ENCODE measurements around the gene ELP2. TPM values are rescaled to one million over a fixed set of nuclear protein-coding genes. Genes with fewer than 3 reads are reported as not detected.

ELP2 gene
- total and polyA plus RNA-seq, 2 experiments from 2014 or later = 54.3 to 63.8 TPM

DNA sequence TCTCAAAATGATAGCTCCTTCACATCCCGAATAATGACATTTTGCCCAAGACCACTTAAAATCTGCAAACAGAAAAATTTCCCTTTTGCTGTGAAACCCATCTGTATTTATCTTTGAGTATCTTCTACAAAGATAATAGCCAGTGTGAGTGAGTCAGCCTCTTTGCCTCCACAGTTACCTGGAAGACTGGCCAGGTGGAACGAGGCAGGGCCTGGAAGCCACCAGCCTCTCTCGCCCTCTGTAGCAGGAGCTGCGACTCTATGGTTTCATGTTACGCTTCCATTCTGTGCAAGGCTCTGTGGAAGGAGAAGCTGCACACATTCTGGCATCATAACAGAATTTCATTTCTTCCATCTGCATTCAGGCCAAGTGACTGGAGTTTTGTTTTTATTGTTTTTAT, 9.5 kb downstream of the ELP2 start:
- peaks cover 3% of the 10 kb centered on the region for H3K36me3 ChIP-seq (replicated peaks; ENCODE audit: insufficient read depth, low read depth)
- H2AFZ ChIP-seq = no peak overlapping the region
- TF ChIP-seq EZH2phosphoT487 (IDR thresholded peaks at IDR 0.05; ENCODE audit: low read depth, severe bottlenecking, unreplicated experiment) = no peak
- TF ChIP-seq EZH2 (IDR thresholded peaks at IDR 0.05; ENCODE audit: borderline replicate concordance) = no peak
- TF ChIP-seq CTCF (IDR thresholded peaks at IDR 0.05; ENCODE audit: poor library complexity) = no peak
- no peaks in the 10 kb centered on the region for H3K9me2 ChIP-seq (replicated peaks; ENCODE audit: insufficient read depth)
- DNase-seq (ENCODE audit: low spot score) = no peak
- no peaks in the 10 kb centered on the region for H3K4me1 ChIP-seq (ENCODE audit: insufficient read depth)
- no peak overlapping the region for H3K4me3 ChIP-seq
- no peaks in the 10 kb centered on the region for H3K27me3 ChIP-seq
- 85% methylated on average over 5 of the region's 5 CpGs for WGBS (ENCODE audit: low lambda C conversion rate, missing lambda C conversion rate)
- H3K27ac ChIP-seq = no peak overlapping the region
- no peak overlapping the region for H3K4me2 ChIP-seq
- peaks cover 7% of the 10 kb centered on the region for H4K20me1 ChIP-seq (ENCODE audit: insufficient read depth, poor library complexity, severe bottlenecking)
- H3K9me3 ChIP-seq (ENCODE audit: low read depth) = no peaks in the 10 kb centered on the region
- peaks cover 25% of the 10 kb centered on the region for H3K79me2 ChIP-seq

DNA sequence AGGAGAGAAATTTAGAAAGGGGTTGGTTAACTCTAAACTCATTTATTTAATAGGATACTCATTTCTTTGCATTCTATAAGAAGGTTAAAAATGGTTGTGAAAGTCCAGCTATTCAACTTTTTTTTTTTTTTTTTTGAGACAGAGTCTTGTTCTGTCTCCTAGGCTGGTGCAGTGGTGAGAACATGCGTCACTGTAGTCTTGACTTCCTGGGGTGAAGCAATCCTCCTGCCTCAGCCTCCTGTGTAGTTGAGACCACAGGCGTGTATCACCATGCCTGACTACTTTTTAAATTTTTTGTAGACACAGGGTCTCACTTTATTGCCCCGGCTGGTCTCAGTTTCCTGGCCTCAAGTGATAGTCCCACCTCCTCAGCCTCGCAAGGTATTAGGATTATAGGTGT, 11.9 kb downstream of the ELP2 start:
- Histone ChIP-seq H3K27ac (no peak overlapping the region), H3K4me3 (no peak overlapping the region), H3K79me2 (peaks cover 4% of the 10 kb centered on the region), H4K20me1 (ENCODE audit: insufficient read depth, poor library complexity, severe bottlenecking) (no peaks in the 10 kb centered on the region), H3K4me2 (no peak overlapping the region), H2AFZ (no peak overlapping the region), H3K9me2 (replicated peaks; ENCODE audit: insufficient read depth) (no peaks in the 10 kb centered on the region), H3K36me3 (replicated peaks; ENCODE audit: insufficient read depth, low read depth) (peaks cover 3% of the 10 kb centered on the region), H3K27me3 (no peaks in the 10 kb centered on the region), H3K9me3 (ENCODE audit: low read depth) (no peaks in the 10 kb centered on the region), H3K4me1 (ENCODE audit: insufficient read depth) (no peaks in the 10 kb centered on the region)
- TF ChIP-seq CTCF (IDR thresholded peaks at IDR 0.05; ENCODE audit: poor library complexity) (no peak), EZH2 (IDR thresholded peaks at IDR 0.05; ENCODE audit: borderline replicate concordance) (no peak), EZH2phosphoT487 (IDR thresholded peaks at IDR 0.05; ENCODE audit: low read depth, severe bottlenecking, unreplicated experiment) (no peak)
- no peak for DNase-seq (ENCODE audit: low spot score)
- WGBS (ENCODE audit: low lambda C conversion rate, missing lambda C conversion rate) = 96% methylated on average over 4 of the region's 4 CpGs

DNA sequence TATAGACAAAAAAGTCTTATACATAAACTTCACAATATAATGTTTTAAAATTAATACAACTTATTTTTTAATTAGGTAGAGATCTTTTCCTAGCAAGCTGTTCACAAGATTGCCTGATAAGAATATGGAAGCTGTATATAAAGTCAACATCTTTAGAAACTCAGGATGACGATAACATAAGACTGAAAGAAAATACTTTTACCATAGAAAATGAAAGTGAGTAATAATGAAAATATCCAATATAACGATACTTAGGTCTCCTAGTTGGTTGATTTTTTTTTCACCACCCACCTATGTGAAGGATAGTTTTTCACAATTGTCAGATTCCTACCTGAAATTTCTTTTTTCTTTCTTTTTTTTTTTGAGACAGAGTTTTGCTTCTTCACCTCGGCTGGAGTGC, 13.1 kb downstream of the ELP2 start:
- WGBS (ENCODE audit: low lambda C conversion rate, missing lambda C conversion rate) = 94% methylated on average over 3 of the region's 3 CpGs
- H3K79me2 ChIP-seq = peaks cover 3% of the 10 kb centered on the region
- H3K27ac ChIP-seq = no peak overlapping the region
- no peaks in the 10 kb centered on the region for H3K4me1 ChIP-seq (ENCODE audit: insufficient read depth)
- H3K27me3 ChIP-seq = no peaks in the 10 kb centered on the region
- no peaks in the 10 kb centered on the region for H3K9me3 ChIP-seq (ENCODE audit: low read depth)
- peaks cover 3% of the 10 kb centered on the region for H3K36me3 ChIP-seq (replicated peaks; ENCODE audit: insufficient read depth, low read depth)
- H3K4me2 ChIP-seq = no peak overlapping the region
- no peaks in the 10 kb centered on the region for H4K20me1 ChIP-seq (ENCODE audit: insufficient read depth, poor library complexity, severe bottlenecking)
- DNase-seq (ENCODE audit: low spot score) = no peak
- no peak overlapping the region for H3K4me3 ChIP-seq
- TF ChIP-seq EZH2 (IDR thresholded peaks at IDR 0.05; ENCODE audit: borderline replicate concordance) (no peak), EZH2phosphoT487 (IDR thresholded peaks at IDR 0.05; ENCODE audit: low read depth, severe bottlenecking, unreplicated experiment) (no peak), CTCF (IDR thresholded peaks at IDR 0.05; ENCODE audit: poor library complexity) (no peak)
- no peak overlapping the region for H2AFZ ChIP-seq
- H3K9me2 ChIP-seq (replicated peaks; ENCODE audit: insufficient read depth) = no peaks in the 10 kb centered on the region

DNA sequence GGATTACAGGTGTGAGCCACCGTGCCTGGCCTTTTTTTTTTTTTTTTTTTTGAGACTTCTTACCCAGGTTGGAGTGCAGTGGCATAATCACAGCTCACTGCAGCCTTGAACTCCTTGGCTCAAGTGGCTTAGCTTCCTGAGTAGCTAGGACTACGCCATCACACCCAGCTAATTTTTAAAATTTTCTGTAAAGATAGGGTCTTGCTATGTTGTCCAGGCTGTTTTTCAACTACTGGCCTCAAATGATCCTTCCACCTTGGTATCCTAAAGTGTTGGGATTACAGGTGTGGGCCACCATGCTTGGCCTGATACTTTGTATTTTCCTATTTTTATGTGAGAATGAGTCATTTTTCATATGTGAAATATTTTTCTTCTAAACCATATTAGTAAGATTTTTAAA, 13.7 kb downstream of the ELP2 start:
- TF ChIP-seq EZH2 (IDR thresholded peaks at IDR 0.05; ENCODE audit: borderline replicate concordance) (no peak), CTCF (IDR thresholded peaks at IDR 0.05; ENCODE audit: poor library complexity) (no peak), EZH2phosphoT487 (IDR thresholded peaks at IDR 0.05; ENCODE audit: low read depth, severe bottlenecking, unreplicated experiment) (no peak)
- H3K4me3 ChIP-seq = no peak overlapping the region
- H2AFZ ChIP-seq = no peak overlapping the region
- H3K27me3 ChIP-seq = no peaks in the 10 kb centered on the region
- H4K20me1 ChIP-seq (ENCODE audit: insufficient read depth, poor library complexity, severe bottlenecking) = no peaks in the 10 kb centered on the region
- 91% methylated on average over 2 of the region's 2 CpGs for WGBS (ENCODE audit: low lambda C conversion rate, missing lambda C conversion rate)
- DNase-seq (ENCODE audit: low spot score) = no peak
- H3K79me2 ChIP-seq = peaks cover 3% of the 10 kb centered on the region
- no peak overlapping the region for H3K27ac ChIP-seq
- H3K9me3 ChIP-seq (ENCODE audit: low read depth) = no peaks in the 10 kb centered on the region
- peaks cover 3% of the 10 kb centered on the region for H3K36me3 ChIP-seq (replicated peaks; ENCODE audit: insufficient read depth, low read depth)
- no peak overlapping the region for H3K4me2 ChIP-seq
- no peaks in the 10 kb centered on the region for H3K9me2 ChIP-seq (replicated peaks; ENCODE audit: insufficient read depth)
- H3K4me1 ChIP-seq (ENCODE audit: insufficient read depth) = no peaks in the 10 kb centered on the region

Data from hepatocyte (in vitro differentiated cells).